Measurements from ENCODE around the gene ABCB8.

The ABCB8 gene

GRCh38 chr7:151028131-151028947, at the start of gene ABCB8:
Gene ABCB8 (plus strand): TSS chr7:151028450. CDS start chr7:151028516, 66 bp downstream.
- peak; percentile 98 for DNase-seq (ENCODE audit: low spot score)

DNA sequence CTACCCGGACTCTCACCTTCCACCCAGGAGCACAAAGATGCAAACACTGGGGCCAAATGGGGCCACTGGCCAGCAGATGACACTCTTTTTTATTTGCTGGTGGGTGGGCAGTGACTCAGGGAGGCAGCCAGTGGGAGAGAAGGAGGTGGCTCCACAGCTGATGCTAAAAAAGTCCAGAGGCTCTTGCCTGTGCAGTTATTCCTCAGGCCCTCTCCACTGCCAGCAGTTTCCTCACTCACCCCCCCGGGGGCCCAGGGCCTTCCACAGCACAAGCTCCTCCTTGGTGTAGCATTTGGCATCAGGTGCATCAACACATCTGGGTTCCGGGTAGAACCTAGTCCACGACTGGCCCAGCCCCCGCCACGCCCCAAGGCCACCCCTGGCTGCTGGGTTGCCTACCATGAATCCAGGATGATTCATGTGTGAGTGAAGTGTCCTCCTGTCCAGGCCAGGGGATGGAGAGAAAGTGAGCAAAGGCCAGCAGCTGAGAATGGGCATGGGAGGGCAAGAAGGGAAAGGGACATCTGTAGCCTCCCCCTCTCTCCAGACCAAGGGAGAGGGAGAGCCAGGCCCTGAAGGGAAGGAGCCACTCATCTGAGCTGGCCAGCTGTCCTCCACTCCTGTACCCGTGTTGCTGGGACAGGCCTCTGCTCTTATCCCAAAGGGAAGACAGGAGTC, 48.4 kb upstream of the ABCB8 start:
- DNase-seq (ENCODE audit: low spot score), result no peak

- no peak for DNase-seq (ENCODE audit: low spot score)
Measured at GRCh38 chr7:150980663-150981062, 47.6 kb upstream of the ABCB8 start.

- DNase-seq (ENCODE audit: low spot score), result no peak
Measured at GRCh38 chr7:150981644-150982043, 46.6 kb upstream of the ABCB8 start.

DNA sequence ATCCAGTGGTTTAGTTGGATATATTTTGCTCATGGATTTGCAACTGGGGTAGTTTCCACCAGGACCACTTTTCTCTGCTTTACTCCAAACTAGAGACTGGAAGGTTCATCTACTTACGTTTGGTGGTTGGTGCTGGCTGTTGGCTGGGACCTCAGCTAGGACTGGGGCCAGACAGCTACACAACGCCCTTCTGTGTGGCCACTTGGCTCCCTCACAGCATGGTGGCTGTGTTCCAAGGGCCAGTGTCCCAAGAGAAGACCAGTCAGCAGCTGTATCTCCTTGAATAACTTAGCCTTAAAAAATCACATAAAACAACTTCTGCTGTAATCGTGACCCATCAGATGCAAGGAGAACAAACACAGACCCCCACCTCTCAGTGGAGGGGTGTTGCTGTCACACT, 45.9 kb upstream of the ABCB8 start:
- DNase-seq (ENCODE audit: low spot score), result no peak

GRCh38 chr7:150983893-150984368, 44.3 kb upstream of the ABCB8 start:
- DNase-seq (ENCODE audit: low spot score), result peak; percentile 25

- peak; percentile 52 for DNase-seq (ENCODE audit: low spot score)
Measured at GRCh38 chr7:150986099-150986512, 42.1 kb upstream of the ABCB8 start.

DNA sequence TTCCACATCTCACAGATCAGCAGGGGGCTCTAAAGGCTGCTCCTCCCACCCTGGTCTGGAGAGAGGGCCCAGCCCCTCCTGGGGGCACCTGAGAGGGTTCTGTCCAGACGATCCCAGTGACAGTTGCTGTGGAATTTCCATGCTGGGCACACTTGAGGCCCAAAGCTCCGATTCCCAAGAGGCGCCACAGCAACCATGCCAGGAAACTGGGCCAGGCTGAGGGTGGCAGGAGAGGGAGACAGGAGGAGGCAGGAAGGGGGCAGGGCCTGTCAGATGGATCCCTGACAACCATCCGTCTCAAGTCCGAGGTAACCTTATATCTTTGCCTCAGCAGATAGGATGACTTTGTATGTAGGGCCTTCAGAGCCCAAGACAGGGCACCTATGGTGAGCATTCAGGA, 41.7 kb upstream of the ABCB8 start:
- DNase-seq (ENCODE audit: low spot score), result no peak

GRCh38 chr7:150988230-150989226, 39.7 kb upstream of the ABCB8 start:
- DNase-seq (ENCODE audit: low spot score), result peak; percentile 64

GRCh38 chr7:150989456-150989855, 38.8 kb upstream of the ABCB8 start:
- no peak for DNase-seq (ENCODE audit: low spot score)

GRCh38 chr7:150990416-150991186, 37.6 kb upstream of the ABCB8 start, which contains the start of gene NOS3:
Gene NOS3 (plus strand): TSS chr7:150991017. CDS start chr7:150993804, 2,787 bp downstream.
- DNase-seq (ENCODE audit: low spot score), result no peak

GRCh38 chr7:150992051-150992640, 36.1 kb upstream of the ABCB8 start:
- DNase-seq (ENCODE audit: low spot score), result no peak

- DNase-seq (ENCODE audit: low spot score), result no peak
Measured at GRCh38 chr7:150992833-150993302, 35.4 kb upstream of the ABCB8 start.

DNA sequence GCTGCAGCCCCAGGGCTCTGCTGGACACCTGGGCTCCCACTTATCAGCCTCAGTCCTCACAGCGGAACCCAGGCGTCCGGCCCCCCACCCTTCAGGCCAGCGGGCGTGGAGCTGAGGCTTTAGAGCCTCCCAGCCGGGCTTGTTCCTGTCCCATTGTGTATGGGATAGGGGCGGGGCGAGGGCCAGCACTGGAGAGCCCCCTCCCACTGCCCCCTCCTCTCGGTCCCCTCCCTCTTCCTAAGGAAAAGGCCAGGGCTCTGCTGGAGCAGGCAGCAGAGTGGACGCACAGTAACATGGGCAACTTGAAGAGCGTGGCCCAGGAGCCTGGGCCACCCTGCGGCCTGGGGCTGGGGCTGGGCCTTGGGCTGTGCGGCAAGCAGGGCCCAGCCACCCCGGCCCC, 34.7 kb upstream of the ABCB8 start:
- DNase-seq (ENCODE audit: low spot score), result no peak

DNA sequence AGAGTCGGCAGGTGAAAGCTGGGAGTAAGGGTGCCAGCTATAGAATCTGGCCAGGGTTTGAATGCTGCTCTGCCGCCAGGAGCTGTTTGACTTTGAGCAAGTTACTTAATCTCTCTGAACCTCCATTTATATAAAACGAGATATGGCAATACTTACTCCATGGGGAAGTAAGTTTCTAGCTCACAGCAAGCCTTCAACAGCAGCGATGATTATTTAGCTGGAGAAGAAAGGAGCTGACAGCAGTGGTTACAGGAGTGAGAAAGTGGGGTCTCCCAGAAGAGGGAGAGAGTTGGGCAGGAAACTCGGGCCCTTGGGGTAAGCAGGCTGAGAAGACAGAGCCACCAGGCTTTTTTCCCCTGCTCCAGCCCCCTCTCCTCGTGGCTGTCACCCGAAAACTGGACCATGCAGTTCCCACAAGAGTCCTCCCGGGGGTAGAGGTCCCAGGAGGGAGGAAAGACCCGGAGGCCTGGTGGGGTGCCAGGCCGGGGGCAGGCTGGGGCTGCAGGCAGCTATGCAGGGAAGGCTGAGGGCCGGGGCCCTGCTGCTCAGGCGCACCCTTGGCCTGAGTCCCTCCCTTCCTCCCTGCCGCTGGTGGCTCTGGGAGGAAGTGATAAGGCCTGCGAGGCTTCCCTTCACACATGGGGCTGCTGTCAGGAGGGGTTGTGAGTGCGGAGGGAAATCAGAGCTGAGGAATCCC, 34.0 kb upstream of the ABCB8 start:
- DNase-seq (ENCODE audit: low spot score), result peak; percentile 48

DNA sequence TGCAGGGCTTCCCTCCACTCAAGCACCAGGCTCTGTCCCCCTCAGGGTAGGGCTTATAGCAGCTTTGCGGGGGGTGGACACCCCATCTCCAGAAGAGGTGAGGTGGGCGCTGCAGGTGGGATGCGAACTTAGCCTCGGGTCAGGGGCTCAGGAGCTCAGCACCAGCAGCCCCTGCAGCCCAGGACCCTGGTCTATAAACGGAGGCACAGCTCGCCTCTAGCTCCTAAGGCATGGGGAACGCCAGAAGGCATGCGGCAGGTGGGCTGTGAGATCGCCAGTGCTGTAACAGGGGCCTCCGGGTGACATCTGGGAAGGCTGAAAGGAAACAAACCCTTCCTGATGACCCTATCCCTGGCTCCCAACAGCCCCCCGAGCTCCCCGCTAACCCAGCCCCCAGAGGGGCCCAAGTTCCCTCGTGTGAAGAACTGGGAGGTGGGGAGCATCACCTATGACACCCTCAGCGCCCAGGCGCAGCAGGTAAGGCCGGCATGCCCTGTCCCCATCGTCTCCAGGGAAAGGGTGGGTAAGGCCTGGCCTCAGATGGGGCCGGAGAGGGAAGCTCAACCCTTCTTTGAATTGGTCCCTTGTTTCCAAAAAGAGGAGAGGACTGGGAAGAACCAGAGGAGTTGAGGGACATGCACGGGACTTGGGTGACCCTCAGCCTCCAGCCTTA, 33.3 kb upstream of the ABCB8 start:
- DNase-seq (ENCODE audit: low spot score), result no peak

DNA sequence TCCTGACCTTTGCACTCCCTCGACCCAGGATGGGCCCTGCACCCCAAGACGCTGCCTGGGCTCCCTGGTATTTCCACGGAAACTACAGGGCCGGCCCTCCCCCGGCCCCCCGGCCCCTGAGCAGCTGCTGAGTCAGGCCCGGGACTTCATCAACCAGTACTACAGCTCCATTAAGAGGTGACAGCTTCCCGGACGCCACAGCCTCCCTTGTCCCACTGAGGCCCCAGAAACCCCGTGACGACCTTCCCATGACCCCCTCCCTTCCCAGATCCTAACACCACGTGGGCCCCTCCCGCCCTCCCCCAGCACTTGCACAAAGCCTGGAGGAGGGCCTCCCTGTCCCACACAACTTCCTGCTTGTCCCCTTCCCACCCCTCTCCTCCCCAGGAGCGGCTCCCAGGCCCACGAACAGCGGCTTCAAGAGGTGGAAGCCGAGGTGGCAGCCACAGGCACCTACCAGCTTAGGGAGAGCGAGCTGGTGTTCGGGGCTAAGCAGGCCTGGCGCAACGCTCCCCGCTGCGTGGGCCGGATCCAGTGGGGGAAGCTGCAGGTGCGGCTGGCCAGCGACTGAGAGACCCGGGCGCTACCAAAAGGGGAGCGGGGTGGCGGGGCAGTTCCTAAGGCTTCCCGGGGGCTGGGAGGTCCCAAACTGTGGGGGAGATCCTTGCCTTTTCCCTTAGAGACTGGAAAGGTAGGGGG, 31.7 kb upstream of the ABCB8 start:
- no peak for DNase-seq (ENCODE audit: low spot score)

DNA sequence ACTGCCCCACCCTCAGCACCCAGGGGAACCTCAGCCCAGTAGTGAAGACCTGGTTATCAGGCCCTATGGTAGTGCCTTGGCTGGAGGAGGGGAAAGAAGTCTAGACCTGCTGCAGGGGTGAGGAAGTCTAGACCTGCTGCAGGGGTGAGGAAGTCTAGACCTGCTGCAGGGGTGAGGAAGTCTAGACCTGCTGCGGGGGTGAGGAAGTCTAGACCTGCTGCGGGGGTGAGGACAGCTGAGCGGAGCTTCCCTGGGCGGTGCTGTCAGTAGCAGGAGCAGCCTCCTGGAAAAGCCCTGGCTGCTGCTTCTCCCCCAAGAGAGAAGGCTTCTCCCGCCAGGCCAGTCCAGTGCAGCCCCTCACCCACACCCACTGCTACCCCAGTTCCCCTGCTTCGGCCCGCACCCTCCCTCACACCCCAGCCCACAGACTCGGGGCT, 31.2 kb upstream of the ABCB8 start:
- no peak for DNase-seq (ENCODE audit: low spot score)

DNA sequence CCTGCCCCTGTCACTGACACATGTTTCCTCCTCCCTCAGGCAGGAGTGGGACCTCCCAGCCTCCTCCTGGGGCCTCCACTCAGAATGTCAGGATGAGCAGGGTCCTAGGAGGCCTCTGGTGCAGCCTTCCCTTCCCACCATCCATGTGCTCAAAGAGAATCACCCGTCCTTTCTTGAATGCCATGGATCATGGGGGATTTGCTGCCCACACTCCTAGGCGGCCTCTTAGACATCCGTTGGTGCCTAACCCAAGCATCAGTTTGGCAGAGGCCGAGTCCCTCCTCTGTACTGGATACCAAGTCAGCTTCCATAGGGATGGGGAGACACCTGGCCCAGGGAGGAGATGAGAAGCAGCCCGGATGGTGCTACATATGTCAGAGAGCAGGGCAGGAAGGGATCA, 30.4 kb upstream of the ABCB8 start:
- no peak for DNase-seq (ENCODE audit: low spot score)
